PFSK-1 (cell line): ENCODE measurements around the gene CLUH.

Experiments used
- POLR2AphosphoS5 ChIP-seq: IDR thresholded peaks from 2 replicates; pipeline ENCODE4 v1.6.1; 2012; ENCODE audit warnings: low read depth, mild to moderate bottlenecking, control low read depth, low read length, moderate library complexity
- REST ChIP-seq, 2 experiments: IDR thresholded peaks; 2 replicates each; pipeline versions ENCODE4 v1.6.1 to v1.8.0; 2011 to 2012; ENCODE audit warnings: low read depth in 2 of 2, low read length in 2 of 2, control low read depth in 1 of 2, inconsistent platforms in 1 of 2, mild to moderate bottlenecking in 1 of 2, moderate library complexity in 1 of 2; ENCODE audit not compliant: insufficient read depth in 1 of 2
- TAF1 ChIP-seq: IDR thresholded peaks from 2 replicates; pipeline ENCODE4 v1.6.1; 2012; ENCODE audit warnings: low read length, control low read depth, borderline replicate concordance; ENCODE audit not compliant: insufficient read depth

GRCh38 chr17:2705263-2705662, 6.3 kb downstream of the CLUH start:
- no peak for TF ChIP-seq POLR2AphosphoS5
- no peak for TF ChIP-seq TAF1
- no peak for TF ChIP-seq REST (IDR thresholded peaks at IDR 0.05; ENCODE audit: insufficient read depth in 1 of 2, low read depth in 2 of 2, low read length in 2 of 2)
